Measurements from ENCODE around the gene BBS1.

DNA sequence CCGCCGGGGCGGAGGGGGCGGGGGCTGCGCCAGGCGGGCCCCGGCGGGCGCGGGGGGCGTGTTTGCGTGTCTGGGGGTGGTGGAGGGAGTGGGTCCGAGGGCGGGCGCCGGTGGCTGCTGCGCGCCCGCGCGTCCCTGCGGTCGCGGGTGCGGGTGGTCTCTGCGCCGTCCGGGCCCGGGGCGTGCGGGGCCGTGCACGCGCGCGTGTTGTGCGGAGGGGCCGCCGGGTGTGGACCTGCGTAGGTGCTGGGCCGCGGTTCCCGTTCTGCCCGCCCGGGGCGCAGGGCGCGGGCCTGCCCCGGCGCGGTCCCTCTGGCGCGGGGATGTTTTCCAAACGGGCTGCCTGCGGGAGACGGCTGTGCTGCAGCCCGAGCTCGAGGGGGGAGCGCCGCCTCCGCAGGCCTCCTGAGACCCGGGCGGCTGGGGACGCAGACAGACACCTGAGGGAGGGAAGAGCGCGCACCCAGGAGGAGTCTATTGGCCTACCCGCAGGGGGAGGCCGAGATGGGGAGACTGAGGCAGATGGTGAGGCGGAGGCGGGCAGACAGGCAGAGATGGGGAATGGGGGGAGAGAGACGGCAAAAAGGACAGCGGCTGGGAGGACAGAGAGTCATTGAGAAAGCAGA, 43.3 kb upstream of the BBS1 start:
- TF ChIP-seq, protein P1, sequence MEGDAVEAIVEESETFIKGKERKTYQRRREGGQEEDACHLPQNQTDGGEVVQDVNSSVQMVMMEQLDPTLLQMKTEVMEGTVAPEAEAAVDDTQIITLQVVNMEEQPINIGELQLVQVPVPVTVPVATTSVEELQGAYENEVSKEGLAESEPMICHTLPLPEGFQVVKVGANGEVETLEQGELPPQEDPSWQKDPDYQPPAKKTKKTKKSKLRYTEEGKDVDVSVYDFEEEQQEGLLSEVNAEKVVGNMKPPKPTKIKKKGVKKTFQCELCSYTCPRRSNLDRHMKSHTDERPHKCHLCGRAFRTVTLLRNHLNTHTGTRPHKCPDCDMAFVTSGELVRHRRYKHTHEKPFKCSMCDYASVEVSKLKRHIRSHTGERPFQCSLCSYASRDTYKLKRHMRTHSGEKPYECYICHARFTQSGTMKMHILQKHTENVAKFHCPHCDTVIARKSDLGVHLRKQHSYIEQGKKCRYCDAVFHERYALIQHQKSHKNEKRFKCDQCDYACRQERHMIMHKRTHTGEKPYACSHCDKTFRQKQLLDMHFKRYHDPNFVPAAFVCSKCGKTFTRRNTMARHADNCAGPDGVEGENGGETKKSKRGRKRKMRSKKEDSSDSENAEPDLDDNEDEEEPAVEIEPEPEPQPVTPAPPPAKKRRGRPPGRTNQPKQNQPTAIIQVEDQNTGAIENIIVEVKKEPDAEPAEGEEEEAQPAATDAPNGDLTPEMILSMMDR (IDR thresholded peaks at IDR 0.05), result peak in 4 of 6 experiments; percentile 22 to 67 (median 54)
- TF ChIP-seq POLR2A (IDR thresholded peaks at IDR 0.05), result no peak
